Thoracic aorta (tissue), 2 donors: ENCODE results near the gene PARVA. TPM values are rescaled to one million over a fixed set of nuclear protein-coding genes. Genes with fewer than 3 reads are reported as not detected.

Source experiments
- ATAC-seq: fragments of 150-250 bp; one replicate; pipeline ENCODE4 v1.8.0; 2017; ENCODE audit warnings: low read depth; ENCODE audit not compliant: insufficient number of reproducible peaks, low FRiP score
- DNase-seq: peaks from one replicate; pipeline ENCODE4 v3.0.0-alpha.2; 2020; ENCODE audit warnings: low spot score
- H3K27ac ChIP-seq, 2 donors: fragments of 200-600 bp; sonication (generic); 1 replicate in 1 of 2; 2 replicates in 1 of 2; pipeline ENCODE4 v1.5.1; 2016; ENCODE audit warnings: mild to moderate bottlenecking in 2 of 2, moderate library complexity in 2 of 2
- H3K27me3 ChIP-seq: fragments of 200-600 bp; sonication (generic); replicated peaks from 2 replicates; pipeline ENCODE4 v1.6.0; 2016; ENCODE audit warnings: mild to moderate bottlenecking; ENCODE audit not compliant: insufficient read depth
- H3K36me3 ChIP-seq: fragments of 200-600 bp; sonication (generic); one replicate; pipeline ENCODE4 v1.5.1; 2016
- H3K4me1 ChIP-seq, 2 donors: fragments of 200-600 bp; sonication (generic); 1 replicate in 1 of 2; 2 replicates in 1 of 2; pipeline versions ENCODE4 v1.5.1 to v1.6.0; 2016; ENCODE audit warnings: low read depth in 2 of 2, mild to moderate bottlenecking in 1 of 2; ENCODE audit not compliant: control insufficient read depth in 1 of 2
- H3K4me3 ChIP-seq: fragments of 200-600 bp; sonication (generic); 2 replicates; pipeline ENCODE4 v1.5.1; 2016; ENCODE audit warnings: mild to moderate bottlenecking
- H3K9me3 ChIP-seq: fragments of 200-600 bp; sonication (generic); 2 replicates; pipeline ENCODE4 v1.5.1; 2016
- total RNA-seq, 2 donors: library from RNA; depleted of rRNA; stranded (reverse); fragments of >200 nt; gene quantifications; one replicate each; pipeline versions ENCODE4 v1.1.0 to v1.2.3, GENCODE V29; 2016
- TF ChIP-seq, protein P1 (sequence below): fragments of 200-600 bp; sonication (generic); IDR thresholded peaks from one replicate; pipeline ENCODE4 v1.5.1; 2019; ENCODE audit warnings: antibody characterized with exemption

PARVA gene
- total RNA-seq, 2 donors from 2014 or later = 96.7 to 99.7 TPM

GRCh38 chr11:12512132-12512531, 134.8 kb downstream of the PARVA start:
- Histone ChIP-seq H3K4me1 (peaks cover 0 to 19% of the 10 kb centered on the region in 2 donors), H3K27me3 (no peaks in the 10 kb centered on the region), H3K36me3 (peaks cover 14% of the 10 kb centered on the region), H3K9me3 (no peaks in the 10 kb centered on the region), H3K4me3 (no peak overlapping the region), H3K27ac (no peak overlapping the region)
- TF ChIP-seq, protein P1, sequence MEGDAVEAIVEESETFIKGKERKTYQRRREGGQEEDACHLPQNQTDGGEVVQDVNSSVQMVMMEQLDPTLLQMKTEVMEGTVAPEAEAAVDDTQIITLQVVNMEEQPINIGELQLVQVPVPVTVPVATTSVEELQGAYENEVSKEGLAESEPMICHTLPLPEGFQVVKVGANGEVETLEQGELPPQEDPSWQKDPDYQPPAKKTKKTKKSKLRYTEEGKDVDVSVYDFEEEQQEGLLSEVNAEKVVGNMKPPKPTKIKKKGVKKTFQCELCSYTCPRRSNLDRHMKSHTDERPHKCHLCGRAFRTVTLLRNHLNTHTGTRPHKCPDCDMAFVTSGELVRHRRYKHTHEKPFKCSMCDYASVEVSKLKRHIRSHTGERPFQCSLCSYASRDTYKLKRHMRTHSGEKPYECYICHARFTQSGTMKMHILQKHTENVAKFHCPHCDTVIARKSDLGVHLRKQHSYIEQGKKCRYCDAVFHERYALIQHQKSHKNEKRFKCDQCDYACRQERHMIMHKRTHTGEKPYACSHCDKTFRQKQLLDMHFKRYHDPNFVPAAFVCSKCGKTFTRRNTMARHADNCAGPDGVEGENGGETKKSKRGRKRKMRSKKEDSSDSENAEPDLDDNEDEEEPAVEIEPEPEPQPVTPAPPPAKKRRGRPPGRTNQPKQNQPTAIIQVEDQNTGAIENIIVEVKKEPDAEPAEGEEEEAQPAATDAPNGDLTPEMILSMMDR = no peak
- DNase-seq (no peak), ATAC-seq (no peak)

DNA sequence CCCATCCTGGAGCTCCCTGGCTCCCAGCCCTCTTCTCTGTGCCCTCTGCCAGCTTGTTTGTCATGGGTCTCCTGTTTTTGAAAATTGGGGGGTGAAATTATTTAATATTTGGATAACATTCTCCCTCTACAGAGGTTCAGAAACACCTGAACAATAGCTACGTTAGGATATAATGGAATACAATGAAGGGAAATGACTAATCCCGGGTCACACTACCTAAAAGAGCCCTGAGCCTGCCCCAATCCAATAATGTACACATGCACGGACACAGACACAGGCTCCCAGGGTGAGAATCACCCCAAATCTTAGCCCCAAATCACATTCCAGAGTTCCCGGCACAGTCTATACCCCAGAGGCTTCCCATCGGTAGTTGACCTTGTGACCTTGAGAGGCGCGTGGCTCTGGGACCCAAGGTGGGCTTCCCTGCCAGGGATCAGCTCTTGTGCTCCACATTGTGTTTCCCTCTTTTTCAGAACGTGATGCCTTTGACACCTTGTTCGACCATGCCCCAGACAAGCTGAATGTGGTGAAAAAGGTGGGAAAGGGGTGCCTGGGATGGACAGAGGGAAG, 135.5 kb downstream of the PARVA start:
- H3K36me3 ChIP-seq = peaks cover 21% of the 10 kb centered on the region
- TF ChIP-seq, protein P1 = no peak
- H3K27ac ChIP-seq = no peak overlapping the region
- ATAC-seq (no peak), DNase-seq (no peak)
- peaks cover 0 to 11% of the 10 kb centered on the region in 2 donors for H3K4me1 ChIP-seq
- no peak overlapping the region for H3K4me3 ChIP-seq
- no peaks in the 10 kb centered on the region for H3K9me3 ChIP-seq
- no peaks in the 10 kb centered on the region for H3K27me3 ChIP-seq

GRCh38 chr11:12516387-12517105, 139.2 kb downstream of the PARVA start:
- peaks cover 46% of the 10 kb centered on the region for H3K36me3 ChIP-seq
- TF ChIP-seq, protein P1 = no peak

DNA sequence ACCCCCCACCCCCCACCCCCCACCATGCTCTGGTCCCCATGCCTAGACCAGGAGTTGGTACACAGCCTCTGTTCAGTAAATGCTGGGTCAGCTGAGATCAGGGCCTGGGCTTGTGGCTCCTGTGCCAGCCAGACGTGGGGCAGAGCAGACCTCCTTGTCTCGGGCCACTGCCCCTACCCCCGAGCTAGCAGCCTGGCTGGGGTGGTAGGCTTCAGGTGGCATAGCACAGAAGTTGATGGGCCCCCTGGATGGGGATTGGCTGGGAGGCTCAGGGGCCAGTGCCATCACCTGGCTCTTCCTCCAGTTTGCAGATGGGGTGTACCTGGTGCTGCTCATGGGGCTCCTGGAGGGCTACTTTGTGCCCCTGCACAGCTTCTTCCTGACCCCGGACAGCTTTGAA, 139.9 kb downstream of the PARVA start:
- Histone ChIP-seq H3K4me1 (no peaks in the 10 kb centered on the region), H3K27ac (no peak overlapping the region), H3K36me3 (peaks cover 46% of the 10 kb centered on the region), H3K9me3 (no peaks in the 10 kb centered on the region), H3K27me3 (no peaks in the 10 kb centered on the region), H3K4me3 (no peak overlapping the region)
- no peak for ATAC-seq
- TF ChIP-seq, protein P1 = no peak
- DNase-seq = no peak

More at GRCh38 chr11:12516387-12517105, 139.2 kb downstream of the PARVA start:
- ATAC-seq = no peak
- DNase-seq = no peak
- no peaks in the 10 kb centered on the region for H3K4me1 ChIP-seq
- no peak overlapping the region for H3K4me3 ChIP-seq
- no peak overlapping the region for H3K27ac ChIP-seq
- H3K9me3 ChIP-seq = no peaks in the 10 kb centered on the region
- H3K27me3 ChIP-seq = no peaks in the 10 kb centered on the region

- no peaks in the 10 kb centered on the region for H3K27me3 ChIP-seq
- peaks cover 46% of the 10 kb centered on the region for H3K36me3 ChIP-seq
- TF ChIP-seq, protein P1 = no peak
- H3K4me3 ChIP-seq = no peak overlapping the region
- ATAC-seq (no peak), DNase-seq (no peak)
- H3K27ac ChIP-seq = no peak overlapping the region
- no peaks in the 10 kb centered on the region for H3K9me3 ChIP-seq
- no peaks in the 10 kb centered on the region for H3K4me1 ChIP-seq
These were observed 140.4 kb downstream of the PARVA start for GRCh38 chr11:12517741-12518140.
